Stimulated activated CD4-positive, alpha-beta T cell treated with anti-CD3 and anti-CD28 coated beads, Interleukin-4, amount 100 ng/mL, for 48 hours (primary cell): Measurements from ENCODE around the gene HCN3.
A peak's percentile ranks its signal among the peaks of the same experiment; 100 is the strongest.
"Not testable (repeated sequence)": the region's sequence is repeated elsewhere in the genome, so short reads cannot be mapped to it uniquely, and the experiment has no call there.

Experiments
- DNase-seq, 2 donors: peaks; one replicate each; pipeline ENCODE4 v3.0.0-alpha.2; 2020; ENCODE audit warnings: low read depth in 2 of 2

HCN3 gene

GRCh38 chr1:155284476-155284875 is 7.2 kb downstream of the HCN3 start:
- no peak for DNase-seq

- DNase-seq: no peak
Observed at GRCh38 chr1:155285063-155285462, 7.8 kb downstream of the HCN3 start.

DNA sequence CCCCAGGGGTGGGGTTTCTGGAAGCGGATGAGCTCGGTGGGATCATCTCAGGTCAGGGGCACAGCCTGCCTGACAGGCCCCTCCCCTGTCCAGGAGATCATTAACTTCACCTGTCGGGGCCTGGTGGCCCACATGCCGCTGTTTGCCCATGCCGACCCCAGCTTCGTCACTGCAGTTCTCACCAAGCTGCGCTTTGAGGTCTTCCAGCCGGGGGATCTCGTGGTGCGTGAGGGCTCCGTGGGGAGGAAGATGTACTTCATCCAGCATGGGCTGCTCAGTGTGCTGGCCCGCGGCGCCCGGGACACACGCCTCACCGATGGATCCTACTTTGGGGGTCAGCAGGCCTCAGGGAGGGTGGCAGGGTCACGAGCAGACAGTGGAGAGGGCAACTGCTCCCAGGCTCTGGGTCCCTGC is 8.4 kb downstream of the HCN3 start:
- DNase-seq: no peak

GRCh38 chr1:155286544-155286943 is 9.3 kb downstream of the HCN3 start:
- no peak for DNase-seq

DNA sequence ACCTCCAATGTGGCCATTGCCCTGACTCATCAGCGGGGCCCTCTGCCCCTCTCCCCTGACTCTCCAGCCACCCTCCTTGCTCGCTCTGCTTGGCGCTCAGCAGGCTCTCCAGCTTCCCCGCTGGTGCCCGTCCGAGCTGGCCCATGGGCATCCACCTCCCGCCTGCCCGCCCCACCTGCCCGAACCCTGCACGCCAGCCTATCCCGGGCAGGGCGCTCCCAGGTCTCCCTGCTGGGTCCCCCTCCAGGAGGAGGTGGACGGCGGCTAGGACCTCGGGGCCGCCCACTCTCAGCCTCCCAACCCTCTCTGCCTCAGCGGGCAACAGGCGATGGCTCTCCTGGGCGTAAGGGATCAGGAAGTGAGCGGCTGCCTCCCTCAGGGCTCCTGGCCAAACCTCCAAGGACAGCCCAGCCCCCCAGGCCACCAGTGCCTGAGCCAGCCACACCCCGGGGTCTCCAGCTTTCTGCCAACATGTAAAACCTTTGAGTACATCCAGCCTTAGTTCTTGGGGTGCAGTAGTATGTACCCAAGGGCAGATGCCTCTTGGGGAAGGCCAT is 10.8 kb downstream of the HCN3 start:
- no peak for DNase-seq

DNA sequence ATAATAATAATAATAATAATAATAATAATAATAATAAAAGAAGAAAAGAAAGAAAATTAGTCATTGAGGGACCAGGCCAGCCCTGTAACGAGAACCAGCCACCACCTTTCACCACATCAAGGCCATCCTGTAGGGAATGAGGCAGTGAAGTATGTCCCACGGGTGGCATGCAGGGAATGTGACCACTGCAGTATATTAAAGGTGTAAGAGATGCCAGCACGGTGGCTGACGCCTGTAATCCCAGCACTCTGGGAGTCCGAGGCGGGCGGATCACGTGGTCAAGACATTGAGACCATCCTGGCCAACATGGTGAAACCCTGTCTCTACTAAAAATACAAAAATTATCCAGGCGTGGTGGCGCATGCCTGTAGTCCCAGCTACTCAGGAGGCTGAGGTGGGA is 13.7 kb downstream of the HCN3 start:
- not testable (repeated sequence) for DNase-seq

GRCh38 chr1:155293086-155293749 is 16.0 kb downstream of the HCN3 start:
- DNase-seq: no peak

- no peak for DNase-seq
Observed at GRCh38 chr1:155294520-155295182, 17.4 kb downstream of the HCN3 start.

- DNase-seq: no peak
Observed at GRCh38 chr1:155295183-155295941, 18.1 kb downstream of the HCN3 start.

- DNase-seq: no peak
Observed at GRCh38 chr1:155295942-155296267, 18.6 kb downstream of the HCN3 start.

DNA sequence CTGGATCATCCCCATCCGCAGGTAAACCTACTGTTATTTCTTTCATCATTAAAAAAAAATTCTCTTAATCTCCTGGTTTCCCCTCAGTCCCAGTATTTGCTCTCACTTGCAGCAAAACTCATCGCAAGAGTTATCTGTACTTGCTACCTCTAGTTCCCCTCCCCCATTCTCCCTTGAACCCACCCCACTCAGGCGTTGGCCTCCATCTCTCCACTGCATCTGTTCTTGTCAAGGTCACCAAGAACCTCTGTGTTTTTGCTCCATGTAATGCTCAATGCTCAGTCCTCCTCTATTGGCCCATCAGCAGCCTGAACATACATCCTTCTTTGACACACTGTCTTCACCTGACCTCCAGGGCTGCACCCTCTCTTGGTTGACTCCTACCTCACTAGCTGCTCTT is 19.4 kb downstream of the HCN3 start:
- no peak for DNase-seq

GRCh38 chr1:155297384-155297783 is 20.1 kb downstream of the HCN3 start:
- no peak for DNase-seq

DNA sequence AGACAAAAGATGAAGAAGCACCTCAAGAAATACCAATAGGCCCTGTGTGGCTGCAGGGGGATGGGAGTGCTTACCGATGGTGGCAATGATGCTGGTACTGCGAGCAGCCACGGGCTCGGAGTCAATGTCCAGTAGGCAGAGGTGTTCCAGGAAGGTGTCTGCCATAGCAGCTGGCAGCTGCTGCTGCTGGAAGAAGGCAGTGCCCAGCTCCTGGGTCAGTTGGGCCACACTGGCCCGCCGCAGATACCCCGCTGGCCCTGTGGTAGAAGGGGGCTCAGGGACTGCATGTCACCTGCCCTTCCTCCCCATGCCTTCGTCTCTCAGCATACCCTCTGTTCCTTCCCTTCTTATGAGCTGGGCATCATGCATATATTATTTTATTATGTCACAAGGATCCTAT is 22.8 kb downstream of the HCN3 start:
- no peak for DNase-seq

DNA sequence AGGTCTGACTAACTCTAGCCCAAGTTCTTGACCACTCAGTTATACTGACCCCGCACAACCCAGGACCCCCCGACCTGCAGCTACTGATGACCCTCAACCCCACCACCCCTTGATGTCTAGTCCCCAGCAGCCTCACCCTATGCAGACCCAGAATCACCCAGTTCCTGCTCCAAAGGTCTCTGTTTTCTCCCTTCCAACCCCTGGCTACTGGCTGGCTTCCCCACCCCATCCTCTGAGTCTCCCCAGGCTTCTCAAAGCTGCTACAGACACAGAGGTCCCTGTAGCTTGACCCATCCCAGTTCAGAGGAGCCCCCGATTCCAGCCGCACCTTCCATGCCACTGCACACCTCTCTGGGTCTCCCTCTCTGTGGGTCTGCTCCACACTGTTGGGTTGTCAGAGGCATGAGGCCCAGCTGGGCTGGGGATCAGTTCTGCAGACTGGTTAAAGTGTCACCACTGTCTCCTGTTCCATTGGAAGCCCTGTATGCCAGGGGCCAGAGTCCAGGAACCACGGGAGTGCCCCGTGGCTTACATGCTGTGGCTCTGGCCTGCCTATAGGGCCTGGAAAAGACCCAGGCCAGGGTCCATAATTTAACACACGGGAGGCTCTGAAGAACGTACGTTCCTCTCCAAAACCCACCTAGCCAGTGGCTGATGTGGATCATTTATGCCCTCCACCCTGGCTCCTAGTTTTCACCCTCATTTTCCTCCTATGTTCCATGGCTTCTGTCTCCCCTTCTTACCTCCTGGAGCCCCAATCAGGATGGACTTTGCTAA is 23.5 kb downstream of the HCN3 start:
- no peak for DNase-seq

- no peak for DNase-seq
Observed at GRCh38 chr1:155301342-155301841, 24.1 kb downstream of the HCN3 start, which contains the start of gene PKLR. TSS of gene PKLR (minus strand) at chr1:155301438. CDS start at chr1:155301395, 43 bp downstream.

DNA sequence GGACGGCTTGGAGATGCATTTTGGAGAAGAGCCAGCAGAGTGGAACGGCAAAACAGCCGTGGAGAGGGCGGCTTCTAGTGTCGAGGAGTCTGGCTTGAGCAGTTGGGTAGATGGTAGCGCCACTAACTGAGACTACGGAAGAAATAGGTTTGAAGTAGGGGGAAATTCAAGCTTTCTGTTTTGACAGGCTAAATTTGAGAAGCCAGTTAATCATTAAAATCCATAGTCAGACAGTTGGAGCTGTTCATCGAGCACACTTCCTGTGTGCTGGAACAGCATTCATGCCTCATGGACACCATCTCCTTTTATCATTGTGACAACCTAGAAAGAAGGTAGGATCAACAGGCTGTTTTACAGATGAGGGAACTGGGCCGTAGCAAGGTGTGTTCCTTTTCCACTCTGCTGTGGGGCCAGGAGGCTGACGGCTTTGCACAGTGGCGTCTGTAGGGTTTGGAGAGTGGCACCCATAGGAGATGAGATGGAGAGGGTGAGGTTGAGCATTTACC is 27.3 kb downstream of the HCN3 start:
- DNase-seq: no peak

GRCh38 chr1:155305881-155306391 is 28.7 kb downstream of the HCN3 start:
- DNase-seq: no peak

GRCh38 chr1:155307247-155307740 is 30.0 kb downstream of the HCN3 start:
- no peak for DNase-seq

DNA sequence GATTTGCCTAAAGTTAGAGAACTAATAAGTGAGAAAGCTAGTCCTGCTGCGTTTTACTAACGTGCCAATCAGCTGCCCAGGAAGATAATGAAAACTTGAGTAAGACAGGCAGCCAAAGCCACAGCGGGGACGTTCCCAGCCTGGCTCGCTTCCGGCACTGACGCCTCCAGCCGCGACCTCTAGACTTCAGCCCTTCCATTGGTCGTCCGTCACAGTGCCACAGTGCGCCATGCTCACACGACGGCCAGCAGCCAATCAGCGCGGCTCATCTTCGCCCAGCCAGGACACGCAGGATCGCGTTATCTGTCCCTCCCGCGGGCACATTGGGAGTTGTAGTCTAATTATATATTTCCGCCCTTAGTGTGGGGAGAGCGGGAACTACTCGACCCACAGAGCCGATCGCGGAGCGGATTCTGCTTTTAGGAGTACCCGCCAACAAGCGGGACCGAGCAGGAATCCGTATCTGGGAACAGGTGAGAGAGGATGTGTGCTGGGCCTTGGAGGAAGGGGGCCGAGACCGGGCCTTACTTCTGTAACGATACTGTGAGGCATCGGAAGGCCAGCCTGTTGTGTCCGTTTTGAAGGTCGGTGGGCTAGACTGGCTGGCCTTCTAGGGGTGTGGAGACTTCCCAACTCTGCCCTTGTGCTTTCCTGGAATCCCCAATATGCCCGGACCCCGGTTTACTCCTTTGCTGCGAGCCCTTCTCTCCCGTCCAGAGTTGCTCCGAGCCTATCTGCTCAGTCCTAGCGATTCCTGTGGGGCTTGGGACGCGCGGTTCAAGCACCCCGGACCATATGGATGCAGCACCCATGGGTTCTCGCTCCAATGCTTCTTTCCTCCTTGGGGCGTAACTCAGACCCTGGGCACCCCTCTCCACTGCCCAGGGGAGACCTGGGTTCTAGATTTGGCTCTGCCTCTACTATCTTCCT is 31.5 kb downstream of the HCN3 start, which contains the start of gene FDPS:
FDPS (plus strand) TSS at position 374 of the 930 bp plus-strand sequence. CDS start 924 bp downstream, outside the sequence.
- peak; percentile 88 to 97 for DNase-seq
